Spleen (tissue), 11 donors: ENCODE data around the gene LRBA. TPM values are rescaled to one million over a fixed set of nuclear protein-coding genes. Genes with fewer than 3 reads are reported as not detected.

Experiments used
- DNase-seq: peaks from one replicate; pipeline ENCODE4 v3.0.0-alpha.2; 2020
- H3K27ac ChIP-seq, 8 donors: fragments of 200-600 bp; sonication (generic) in 7 of 8; 1 replicate in 4 of 8; 2 replicates in 4 of 8; pipeline versions ENCODE4 v1.5.0 to v1.8.0; 2016 to 2021; ENCODE audit warnings: inconsistent platforms in 4 of 8, mild to moderate bottlenecking in 4 of 8, moderate library complexity in 1 of 8
- H3K27me3 ChIP-seq, 7 donors: fragments of 200-600 bp; sonication (generic) in 6 of 7; replicated peaks in 1 of 7; 1 replicate in 4 of 7; 2 replicates in 3 of 7; pipeline versions ENCODE4 v1.5.0 to v1.8.0; 2016 to 2021; ENCODE audit warnings: inconsistent platforms in 3 of 7, mild to moderate bottlenecking in 1 of 7
- H3K36me3 ChIP-seq, 6 donors: fragments of 200-600 bp; sonication (generic) in 5 of 6; 1 replicate in 4 of 6; 2 replicates in 2 of 6; pipeline versions ENCODE4 v1.5.0 to v1.8.0; 2016 to 2021; ENCODE audit warnings: inconsistent platforms in 2 of 6
- H3K4me1 ChIP-seq, 6 donors: fragments of 200-600 bp; sonication (generic) in 5 of 6; 1 replicate in 3 of 6; 2 replicates in 3 of 6; pipeline versions ENCODE4 v1.5.0 to v1.8.0; 2016 to 2021; ENCODE audit warnings: inconsistent platforms in 3 of 6
- H3K4me3 ChIP-seq, 8 donors: fragments of 200-600 bp; sonication (generic) in 7 of 8; 1 replicate in 4 of 8; 2 replicates in 4 of 8; pipeline versions ENCODE4 v1.5.0 to v1.8.0; 2016 to 2021; ENCODE audit warnings: inconsistent platforms in 4 of 8, mild to moderate bottlenecking in 4 of 8, moderate library complexity in 2 of 8
- H3K9me3 ChIP-seq, 8 donors: fragments of 200-600 bp; sonication (generic) in 7 of 8; 1 replicate in 4 of 8; 2 replicates in 4 of 8; pipeline versions ENCODE4 v1.5.0 to v1.8.0; 2016 to 2021; ENCODE audit warnings: inconsistent platforms in 4 of 8
- POLR2A ChIP-seq, 3 donors: fragments of 450-650 bp; IDR thresholded peaks; one replicate each; pipeline ENCODE4 v1.5.1; 2017; ENCODE audit warnings: antibody characterized with exemption in 3 of 3, mild to moderate bottlenecking in 1 of 3
- POLR2AphosphoS5 ChIP-seq, 3 donors: sonication (generic); formaldehyde crosslinking; IDR thresholded peaks; one replicate each; pipeline ENCODE4 v1.5.1; 2017; ENCODE audit warnings: antibody characterized with exemption in 3 of 3
- WGBS, 5 donors: extraction: QIAGEN DNeasy Blood & Tissue Kit in 3 of 5; methylation state at CpG; one replicate each; pipeline versions ENCODE4 v1.1.5 to v1.1.7; 2013 to 2018; 5-methylcytosine and 5-hydroxymethylcytosine counted together
- intact Hi-C: fragments of 100-400 bp; cut with DNase I; formaldehyde crosslinking; loops from one replicate; pipeline ENCODE4 v1.15.0; 2023; ENCODE audit warnings: low total_unique reads
- polyA plus RNA-seq, 3 donors: library from polyadenylated mRNA; stranded (reverse); fragments of 200-250 nt; gene quantifications; one replicate each; pipeline ENCODE4 v1.2.1, GENCODE V29; 2013
- total RNA-seq, 7 donors: library from RNA; depleted of rRNA in 3 of 7; stranded (reverse); fragments of >200 nt in 3 of 7; fragmentation: NEBNext Ultra II Directional in 4 of 7; extraction: Animal tissue kit (Norgen Biotek cat#: 25700) in 4 of 7; gene quantifications; one replicate each; pipeline versions ENCODE4 v1.1.0 to v1.2.1, GENCODE V29; 2016 to 2021
- TF ChIP-seq, protein P1 (sequence below), 11 experiments: fragments of 200-600 bp in 7 of 11; fragments of 450-650 bp in 4 of 11; sonication (generic) in 4 of 11; IDR thresholded peaks in 8 of 11; conservative IDR thresholded peaks in 3 of 11; 1 replicate in 7 of 11; 2 replicates in 4 of 11; pipeline versions ENCODE4 v1.4.0 to v1.8.0; 2016 to 2021; ENCODE audit warnings: antibody characterized with exemption in 11 of 11, inconsistent platforms in 4 of 11, mild to moderate bottlenecking in 1 of 11
- donor health status: healthy with polysubstance abuse.
- donor health status: DM: no; HTN: no; CAD: no; lungs with moderate emphysema.
- donor health status: DM: no; HTN: no; CAD: no.
- donor health status: Bipolar disorder and iron deficiency.
- donor health status: healthy.
- donor health status: DM: no; HTN: no; CAD: no.
- donor health status: DM: yes; HTN: yes; CAD: no.

The LRBA gene
- total and polyA plus RNA-seq, 10 donors, result 8.2 to 84.9 (median 50.5) TPM

DNA sequence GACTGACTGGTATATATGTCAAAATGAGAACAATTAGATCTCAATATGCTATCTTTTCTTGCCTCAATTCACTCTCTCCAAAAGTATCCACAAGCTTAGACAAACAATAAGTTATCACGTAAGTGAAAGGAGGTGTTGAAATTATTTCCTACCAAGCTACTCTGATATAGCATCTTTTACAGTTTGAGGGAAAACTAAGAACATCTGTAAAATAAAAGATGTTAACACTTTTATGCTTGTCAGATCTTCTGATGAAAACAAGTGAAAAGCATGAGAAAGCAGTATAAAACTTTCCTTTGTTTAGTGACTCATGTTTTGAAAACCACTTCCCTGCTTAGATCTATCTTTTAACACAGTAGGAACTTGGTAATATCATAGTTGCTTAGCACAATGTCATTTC lies 441.6 kb downstream of the LRBA start:
- Histone ChIP-seq H3K27ac (no peak overlapping the region), H3K9me3 (no peaks in the 10 kb centered on the region), H3K4me1 (no peaks in the 10 kb centered on the region), H3K27me3 (no peaks in the 10 kb centered on the region), H3K4me3 (no peak overlapping the region), H3K36me3 (peaks cover 0 to 10% (median 0%) of the 10 kb centered on the region in 6 donors)
- TF ChIP-seq POLR2AphosphoS5 (IDR thresholded peaks at IDR 0.05) (no peak), POLR2A (IDR thresholded peaks at IDR 0.05) (no peak)
- TF ChIP-seq, protein P1, sequence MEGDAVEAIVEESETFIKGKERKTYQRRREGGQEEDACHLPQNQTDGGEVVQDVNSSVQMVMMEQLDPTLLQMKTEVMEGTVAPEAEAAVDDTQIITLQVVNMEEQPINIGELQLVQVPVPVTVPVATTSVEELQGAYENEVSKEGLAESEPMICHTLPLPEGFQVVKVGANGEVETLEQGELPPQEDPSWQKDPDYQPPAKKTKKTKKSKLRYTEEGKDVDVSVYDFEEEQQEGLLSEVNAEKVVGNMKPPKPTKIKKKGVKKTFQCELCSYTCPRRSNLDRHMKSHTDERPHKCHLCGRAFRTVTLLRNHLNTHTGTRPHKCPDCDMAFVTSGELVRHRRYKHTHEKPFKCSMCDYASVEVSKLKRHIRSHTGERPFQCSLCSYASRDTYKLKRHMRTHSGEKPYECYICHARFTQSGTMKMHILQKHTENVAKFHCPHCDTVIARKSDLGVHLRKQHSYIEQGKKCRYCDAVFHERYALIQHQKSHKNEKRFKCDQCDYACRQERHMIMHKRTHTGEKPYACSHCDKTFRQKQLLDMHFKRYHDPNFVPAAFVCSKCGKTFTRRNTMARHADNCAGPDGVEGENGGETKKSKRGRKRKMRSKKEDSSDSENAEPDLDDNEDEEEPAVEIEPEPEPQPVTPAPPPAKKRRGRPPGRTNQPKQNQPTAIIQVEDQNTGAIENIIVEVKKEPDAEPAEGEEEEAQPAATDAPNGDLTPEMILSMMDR (IDR thresholded peaks at IDR 0.05 in 8 of 11, conservative IDR thresholded peaks at IDR 0.05 in 3 of 11), result no peak
- no peak for DNase-seq
- 70 to 92% (median 85%) methylated on average over 1 of the region's 1 CpG for WGBS, 5 donors
- intact Hi-C loops, result no loop called here

DNA sequence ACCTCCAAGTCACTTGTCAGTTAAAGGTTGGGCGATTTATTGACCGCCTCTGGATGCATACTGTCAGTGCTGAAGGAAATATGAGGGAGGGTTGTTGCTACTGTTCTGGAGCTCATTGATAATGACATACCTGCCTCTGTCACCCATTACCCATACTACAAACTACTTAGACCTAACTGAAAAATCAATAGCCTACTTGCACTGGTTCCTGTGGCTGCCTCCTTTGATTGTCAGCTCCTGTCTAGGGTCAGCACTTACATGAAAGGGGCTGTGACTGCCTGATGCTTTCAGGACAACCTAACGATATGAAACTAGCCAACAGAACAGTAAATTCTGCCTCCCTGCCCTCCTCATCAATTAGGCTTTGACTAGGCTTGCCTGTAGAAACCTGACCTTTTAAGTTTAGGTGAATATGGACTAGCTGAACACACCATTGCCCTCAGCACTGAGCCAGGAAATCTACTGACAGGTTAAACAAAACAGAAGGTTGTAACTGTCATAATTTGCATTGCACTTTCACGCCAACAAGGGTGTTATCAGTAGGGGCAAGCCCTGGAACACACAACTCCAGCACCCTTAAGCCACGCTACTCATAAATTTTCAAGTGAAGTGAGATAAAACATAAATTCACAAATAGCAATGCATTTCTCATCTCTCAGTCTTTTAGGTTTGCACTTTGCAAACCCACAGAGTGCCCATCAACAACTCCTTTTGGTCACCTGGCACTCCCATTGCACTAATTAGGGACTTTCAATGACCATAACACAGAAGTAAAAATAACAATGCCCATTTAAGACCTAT lies 442.2 kb downstream of the LRBA start:
- Histone ChIP-seq H3K27ac (no peak overlapping the region), H3K36me3 (peaks cover 0 to 10% (median 0%) of the 10 kb centered on the region in 6 donors), H3K27me3 (no peaks in the 10 kb centered on the region), H3K4me3 (no peak overlapping the region), H3K9me3 (no peaks in the 10 kb centered on the region), H3K4me1 (no peaks in the 10 kb centered on the region)
- no peak for DNase-seq
- TF ChIP-seq POLR2AphosphoS5 (IDR thresholded peaks at IDR 0.05) (no peak), POLR2A (IDR thresholded peaks at IDR 0.05) (no peak)
- TF ChIP-seq, protein P1 (IDR thresholded peaks at IDR 0.05 in 8 of 11, conservative IDR thresholded peaks at IDR 0.05 in 3 of 11), result no peak
- 85 to 93% (median 87%) methylated on average over 5 of the region's 5 CpGs for WGBS, 5 donors
- intact Hi-C loops, result no loop called here

DNA sequence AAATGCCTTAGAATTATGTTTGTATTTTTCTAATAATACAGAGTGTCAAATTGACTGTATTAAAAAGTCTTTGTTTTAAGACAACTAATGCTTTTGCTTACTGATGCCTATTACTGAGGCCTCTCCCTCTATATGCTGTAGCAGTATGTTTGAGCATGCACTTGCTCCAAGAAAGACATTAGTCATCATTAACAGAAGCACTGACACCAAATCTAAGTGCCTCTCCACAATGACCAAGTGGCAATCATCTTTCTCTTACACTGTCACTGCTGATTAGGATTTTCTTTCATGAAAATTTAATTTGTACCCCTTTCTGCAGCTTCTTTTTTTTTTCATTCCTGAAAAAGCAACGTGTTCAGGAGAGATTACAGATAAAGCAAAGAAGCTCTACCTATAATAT lies 444.2 kb downstream of the LRBA start:
- no peak for DNase-seq
- H3K4me3 ChIP-seq, result no peak overlapping the region
- 75 to 87% (median 80%) methylated on average over 1 of the region's 1 CpG for WGBS, 5 donors
- H3K27me3 ChIP-seq, result no peaks in the 10 kb centered on the region
- H3K4me1 ChIP-seq, result no peaks in the 10 kb centered on the region
- no peak overlapping the region for H3K27ac ChIP-seq
- H3K9me3 ChIP-seq, result no peaks in the 10 kb centered on the region
- TF ChIP-seq POLR2AphosphoS5 (IDR thresholded peaks at IDR 0.05), result no peak
- TF ChIP-seq, protein P1 (IDR thresholded peaks at IDR 0.05 in 8 of 11, conservative IDR thresholded peaks at IDR 0.05 in 3 of 11), result no peak
- peaks cover 0 to 10% (median 0%) of the 10 kb centered on the region in 6 donors for H3K36me3 ChIP-seq
- intact Hi-C loops, result no loop called here

DNA sequence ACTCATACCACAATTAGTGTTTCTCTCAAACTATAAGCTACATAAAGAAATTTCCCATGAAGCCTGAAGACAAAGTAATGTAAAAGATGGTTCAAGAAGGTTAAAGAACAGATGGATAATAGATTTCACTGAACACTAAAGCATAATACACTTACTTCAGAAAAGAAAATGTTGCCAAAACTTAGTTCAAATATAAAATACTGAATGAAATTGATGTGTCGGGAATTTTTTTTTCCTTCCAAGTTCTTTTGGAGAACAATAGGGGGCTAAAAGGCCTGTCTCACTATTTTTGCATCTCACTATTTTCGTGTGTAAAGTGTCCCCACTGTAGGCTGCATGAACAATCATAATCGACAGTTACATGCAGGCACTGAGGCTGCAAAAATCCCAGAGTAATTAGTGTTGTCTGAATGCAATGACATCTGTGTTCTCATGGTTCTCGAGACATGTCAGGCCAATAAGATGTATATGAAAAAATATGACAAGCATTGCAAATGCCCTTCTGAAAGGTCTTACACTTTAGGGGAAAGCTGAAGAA lies 445.0 kb downstream of the LRBA start:
- 92 to 96% (median 93%) methylated on average over 4 of the region's 4 CpGs for WGBS, 5 donors
- intact Hi-C loops, result no loop called here
- Histone ChIP-seq H3K27me3 (no peaks in the 10 kb centered on the region), H3K4me1 (no peaks in the 10 kb centered on the region), H3K9me3 (peaks cover 0 to 5% (median 3%) of the 10 kb centered on the region in 8 donors), H3K36me3 (peaks cover 0 to 16% (median 2%) of the 10 kb centered on the region in 6 donors), H3K27ac (no peak overlapping the region), H3K4me3 (no peak overlapping the region)
- no peak for DNase-seq
- TF ChIP-seq, protein P1 (IDR thresholded peaks at IDR 0.05 in 8 of 11, conservative IDR thresholded peaks at IDR 0.05 in 3 of 11), result no peak
- TF ChIP-seq POLR2A (IDR thresholded peaks at IDR 0.05) (no peak), POLR2AphosphoS5 (IDR thresholded peaks at IDR 0.05) (no peak)
